Activated CD8-positive, alpha-beta T cell treated with anti-CD3 and anti-CD28 coated beads, Interleukin-2, amount 10 ng/mL, durations not matched to agents 7 days and 5 days (primary cell): ENCODE data around the gene SHISA5. TPM values are rescaled to one million over a fixed set of nuclear protein-coding genes. Genes with fewer than 3 reads are reported as not detected.

Experiments
- ATAC-seq: fragments of 150-1000 bp; cut with Tn5 transposase; one replicate; pipeline ENCODE4 v1.10.0; 2021; ENCODE audit warnings: moderate library complexity
- CTCF ChIA-PET: fragments of 350-600 bp; sonication (Branson Sonifier 250); formaldehyde crosslinking; loops from one replicate; lab custom pipeline; 2021; ENCODE audit warnings: antibody characterized with exemption; lab: Charles Lee
- POLR2A ChIA-PET: fragments of 350-600 bp; sonication (Branson Sonifier 250); formaldehyde crosslinking; loops from one replicate; lab custom pipeline; 2021; ENCODE audit warnings: antibody characterized with exemption; lab: Charles Lee
- DNase-seq: peaks from one replicate; pipeline ENCODE4 v3.0.0-alpha.2; 2020
- H3K27ac Mint-ChIP-seq: one replicate; pipeline ENCODE4 v1.8.0; 2021; ENCODE audit warnings: mild to moderate bottlenecking, mixed read lengths
- H3K27me3 Mint-ChIP-seq: one replicate; pipeline ENCODE4 v1.8.0; 2021; ENCODE audit warnings: low read depth, mixed read lengths
- H3K36me3 Mint-ChIP-seq: one replicate; pipeline ENCODE4 v1.8.0; 2021; ENCODE audit warnings: low read depth, mixed read lengths
- H3K4me1 Mint-ChIP-seq: one replicate; pipeline ENCODE4 v1.8.0; 2021; ENCODE audit warnings: low read depth, mixed read lengths
- H3K4me3 Mint-ChIP-seq: one replicate; pipeline ENCODE4 v1.8.0; 2021; ENCODE audit warnings: mild to moderate bottlenecking, mixed read lengths
- H3K9me3 Mint-ChIP-seq: one replicate; pipeline ENCODE4 v1.8.0; 2022; ENCODE audit warnings: mixed read lengths; ENCODE audit not compliant: insufficient read depth
- total RNA-seq, 2 experiments: library from RNA; stranded (reverse); gene quantifications; one replicate each; pipeline ENCODE4 v1.2.3, GENCODE V29; 2021

Gene SHISA5
- total RNA-seq, 2 experiments from 2014 or later, result 195 to 201 TPM

- ChIA-PET CTCF (interaction anchor here (1.6 to 8.4 kb wide), 3 partner anchors 10 to 119 kb away, joined by 4 to 342 read pairs (median 10); partner anchors contain the start of genes CCDC51 and TMA7), POLR2A (interaction anchor here (0.6 to 1.1 kb wide), 3 partner anchors 9 to 21 kb away, joined by 3 read pairs; partner anchors contain the start of genes CCDC51 and TMA7)
- Mint-ChIP-seq H3K27ac (peak within 1 kb of the TSS; percentile 61), H3K4me1 (peaks cover 24% of the 10 kb centered on the region), H3K4me3 (peak within 1 kb of the TSS; percentile 71), H3K36me3 (peaks cover 11% of the 10 kb centered on the region), H3K27me3 (peaks cover 18% of the 10 kb centered on the region), H3K9me3 (no peaks in the 10 kb centered on the region)
- ATAC-seq (peak; percentile 8), DNase-seq (no peak)
Measured at GRCh38 chr3:48429960-48430707, 73.8 kb downstream of the SHISA5 start, which contains the start of gene PLXNB1. TSS of gene PLXNB1 (minus strand) at chr3:48430086. CDS start at chr3:48424611, 5,475 bp downstream.

DNA sequence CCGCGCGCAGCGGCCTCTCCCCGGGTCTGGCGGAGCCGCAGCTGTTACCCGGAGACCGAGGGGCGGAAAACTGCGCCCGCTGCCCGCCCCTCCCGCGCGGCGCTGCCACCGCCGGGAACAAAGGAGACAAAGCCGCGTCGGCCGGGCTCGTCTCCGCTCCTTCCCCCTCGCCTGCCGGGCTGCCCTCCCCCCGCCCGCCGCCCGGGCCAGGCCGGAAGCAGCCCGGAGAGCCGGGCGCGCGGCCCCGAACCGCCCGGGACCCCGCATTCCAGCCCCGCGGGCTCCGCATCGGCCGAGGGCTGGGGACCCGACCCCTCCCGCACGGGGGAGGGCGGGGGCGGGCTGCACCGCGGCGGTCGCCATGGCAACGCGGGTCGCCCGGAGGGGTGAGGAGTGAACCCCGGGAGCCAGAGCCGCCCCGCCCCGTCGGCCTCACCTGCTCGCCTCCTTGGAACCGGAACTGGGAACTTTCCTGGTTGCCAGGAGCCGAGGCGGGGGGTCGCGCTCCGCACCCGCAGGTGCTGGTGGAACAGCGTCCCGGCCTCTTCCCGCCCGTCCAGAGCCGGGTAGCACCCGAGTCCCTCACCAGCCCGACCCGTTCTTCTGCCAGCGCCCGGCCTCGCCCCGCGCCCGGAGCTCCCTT, 74.5 kb downstream of the SHISA5 start:
- peak; percentile 53 for DNase-seq
- Mint-ChIP-seq H3K36me3 (peaks cover 11% of the 10 kb centered on the region), H3K4me3 (peak overlapping the region; percentile 71), H3K27ac (no peak overlapping the region), H3K9me3 (no peaks in the 10 kb centered on the region), H3K27me3 (peaks cover 18% of the 10 kb centered on the region), H3K4me1 (peaks cover 17% of the 10 kb centered on the region)
- POLR2A ChIA-PET, result interaction anchor here (0.6 kb wide), 1 partner anchor 10 kb away, joined by 3 read pairs; the partner anchor contains the start of genes CCDC51 and TMA7
- peak; percentile 74 for ATAC-seq
- CTCF ChIA-PET, result interaction anchor here (1.6 to 8.4 kb wide), 3 partner anchors 11 to 120 kb away, joined by 4 to 342 read pairs (median 10); partner anchors contain the start of genes CCDC51 and TMA7

DNA sequence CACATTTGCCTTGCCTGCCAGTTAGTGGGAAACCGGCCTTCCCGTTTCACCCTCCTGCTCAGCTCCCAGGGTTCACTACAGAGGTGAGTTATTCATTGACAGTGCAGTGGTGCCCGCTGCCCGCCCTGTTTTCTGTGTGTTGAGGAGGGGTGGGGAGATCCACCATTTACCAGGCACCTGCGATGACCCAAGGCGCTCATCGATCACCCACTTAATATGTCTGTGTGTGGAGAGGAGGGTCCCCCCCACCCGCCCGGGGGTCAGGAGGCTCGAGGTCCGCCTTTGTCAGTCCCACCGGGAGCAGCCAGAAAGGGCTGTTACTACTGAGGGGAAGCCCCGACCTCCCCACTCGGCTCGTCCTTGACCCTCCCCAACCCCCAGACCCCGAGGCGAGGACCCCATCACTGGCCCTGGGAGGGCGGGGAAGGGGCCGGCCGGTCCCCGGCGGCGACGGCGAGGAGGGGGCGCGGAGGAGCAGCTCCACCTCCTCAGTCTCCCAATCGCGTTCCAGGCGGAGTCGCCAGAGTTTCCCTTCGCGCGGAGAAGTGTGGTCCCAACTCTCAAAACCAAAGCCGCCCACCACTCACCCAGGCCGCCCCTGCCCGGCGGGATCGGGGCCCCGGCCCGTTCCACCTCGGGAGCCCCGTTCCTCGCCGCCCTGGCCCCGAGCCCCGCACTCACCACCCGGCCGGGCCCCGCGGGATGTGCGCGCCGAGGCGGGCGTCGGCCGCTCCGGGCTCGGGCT, 75.2 kb downstream of the SHISA5 start:
- peak; percentile 57 for ATAC-seq
- Mint-ChIP-seq H3K27ac (no peak overlapping the region), H3K27me3 (peaks cover 18% of the 10 kb centered on the region), H3K36me3 (peaks cover 7% of the 10 kb centered on the region), H3K4me1 (peaks cover 13% of the 10 kb centered on the region), H3K4me3 (peak overlapping the region; percentile 7), H3K9me3 (no peaks in the 10 kb centered on the region)
- ChIA-PET POLR2A (interaction anchor here (1.0 kb wide), 1 partner anchor 16 kb away, joined by 3 read pairs; no protein-coding TSS in a partner anchor), CTCF (no interaction called here)
- no peak for DNase-seq

- peak overlapping the region; percentile 7 for H3K4me3 Mint-ChIP-seq
- POLR2A ChIA-PET, result interaction anchor here (1.0 to 1.3 kb wide), 2 partner anchors 11 to 16 kb away, joined by 3 read pairs; partner anchors contain the start of gene CCDC51
Measured at GRCh38 chr3:48428088-48428571, 75.8 kb downstream of the SHISA5 start.

GRCh38 chr3:48427630-48427962, 76.4 kb downstream of the SHISA5 start:
- DNase-seq (no peak), ATAC-seq (no peak)
- POLR2A ChIA-PET, result interaction anchor here (1.3 kb wide), 1 partner anchor 12 kb away, joined by 3 read pairs; the partner anchor contains the start of gene CCDC51
- Mint-ChIP-seq H3K36me3 (peaks cover 7% of the 10 kb centered on the region), H3K9me3 (no peaks in the 10 kb centered on the region), H3K4me3 (no peak overlapping the region), H3K27ac (no peak overlapping the region), H3K27me3 (peaks cover 18% of the 10 kb centered on the region), H3K4me1 (peaks cover 13% of the 10 kb centered on the region)
- CTCF ChIA-PET, result interaction anchor here (6.0 kb wide), 1 partner anchor 9 kb away, joined by 59 read pairs; no protein-coding TSS in a partner anchor

More at GRCh38 chr3:48428088-48428571, 75.8 kb downstream of the SHISA5 start:
- CTCF ChIA-PET, result interaction anchor here (6.0 kb wide), 1 partner anchor 8 kb away, joined by 59 read pairs; no protein-coding TSS in a partner anchor
- H3K9me3 Mint-ChIP-seq, result no peaks in the 10 kb centered on the region
- no peak for ATAC-seq
- no peak for DNase-seq
- peaks cover 13% of the 10 kb centered on the region for H3K4me1 Mint-ChIP-seq
- H3K27ac Mint-ChIP-seq, result no peak overlapping the region
- H3K36me3 Mint-ChIP-seq, result peaks cover 7% of the 10 kb centered on the region
- H3K27me3 Mint-ChIP-seq, result peaks cover 18% of the 10 kb centered on the region

- POLR2A ChIA-PET, result interaction anchor here (1.3 kb wide), 1 partner anchor 12 kb away, joined by 3 read pairs; the partner anchor contains the start of gene CCDC51
- no peak for DNase-seq
Measured at GRCh38 chr3:48426944-48427629, 76.9 kb downstream of the SHISA5 start.

DNA sequence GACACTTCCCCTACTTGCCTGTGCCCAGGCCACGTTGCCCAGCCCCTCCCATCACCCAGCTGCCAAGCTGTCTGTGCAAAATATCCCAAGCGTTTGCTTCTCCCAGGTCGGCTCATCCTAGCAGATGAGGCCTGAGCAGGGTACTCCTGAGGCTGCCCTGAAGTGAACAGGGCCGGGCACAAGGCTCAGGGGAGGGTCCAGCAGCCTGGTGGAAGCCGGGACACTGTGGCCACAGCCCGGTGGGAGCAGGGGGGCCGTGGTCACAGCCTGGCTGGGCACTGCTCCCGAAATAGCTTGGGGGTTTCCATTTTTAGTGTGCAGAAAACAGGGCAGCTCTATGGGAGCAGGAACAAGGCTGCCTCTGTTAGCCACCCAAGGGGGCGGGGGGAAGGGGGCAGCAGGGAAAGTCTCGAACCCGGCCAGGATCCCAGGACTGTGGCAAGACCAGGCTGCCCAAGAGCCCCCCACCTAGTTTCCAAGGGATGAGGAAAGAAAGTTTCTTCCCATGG, 77.5 kb downstream of the SHISA5 start:
- Mint-ChIP-seq H3K4me3 (no peak overlapping the region), H3K27ac (no peak overlapping the region), H3K4me1 (peaks cover 17% of the 10 kb centered on the region), H3K36me3 (peaks cover 2% of the 10 kb centered on the region), H3K9me3 (no peaks in the 10 kb centered on the region), H3K27me3 (peaks cover 18% of the 10 kb centered on the region)
- no peak for DNase-seq
- ChIA-PET POLR2A (interaction anchor here (1.3 kb wide), 1 partner anchor 13 kb away, joined by 3 read pairs; the partner anchor contains the start of gene CCDC51), CTCF (interaction anchor here (1.6 to 6.0 kb wide), 2 partner anchors 10 to 26 kb away, joined by 6 to 59 read pairs; no protein-coding TSS in a partner anchor)
- no peak for ATAC-seq

More at GRCh38 chr3:48426944-48427629, 76.9 kb downstream of the SHISA5 start:
- ATAC-seq, result no peak
- Mint-ChIP-seq H3K4me3 (no peak overlapping the region), H3K27me3 (peaks cover 18% of the 10 kb centered on the region), H3K4me1 (peaks cover 13% of the 10 kb centered on the region), H3K36me3 (peaks cover 7% of the 10 kb centered on the region), H3K9me3 (no peaks in the 10 kb centered on the region), H3K27ac (peak overlapping the region; percentile 6)
- CTCF ChIA-PET, result interaction anchor here (1.6 to 6.0 kb wide), 2 partner anchors 9 to 27 kb away, joined by 6 to 59 read pairs; no protein-coding TSS in a partner anchor

- Mint-ChIP-seq H3K4me1 (peaks cover 10% of the 10 kb centered on the region), H3K9me3 (no peaks in the 10 kb centered on the region), H3K4me3 (no peak overlapping the region), H3K27ac (no peak overlapping the region), H3K36me3 (peaks cover 2% of the 10 kb centered on the region), H3K27me3 (peaks cover 18% of the 10 kb centered on the region)
- ATAC-seq, result no peak
- ChIA-PET POLR2A (no interaction called here), CTCF (interaction anchor here (1.6 to 6.0 kb wide), 2 partner anchors 11 to 25 kb away, joined by 6 to 59 read pairs; no protein-coding TSS in a partner anchor)
- DNase-seq, result no peak
Measured at GRCh38 chr3:48425281-48425812, 78.6 kb downstream of the SHISA5 start.

- H3K27me3 Mint-ChIP-seq, result peaks cover 16% of the 10 kb centered on the region
- H3K27ac Mint-ChIP-seq, result no peak overlapping the region
- DNase-seq (no peak), ATAC-seq (no peak)
- no peak overlapping the region for H3K4me3 Mint-ChIP-seq
- H3K36me3 Mint-ChIP-seq, result no peaks in the 10 kb centered on the region
- H3K9me3 Mint-ChIP-seq, result no peaks in the 10 kb centered on the region
- CTCF ChIA-PET, result interaction anchor here (0.6 to 6.0 kb wide), 3 partner anchors 12 to 189 kb away, joined by 3 to 59 read pairs (median 3); no protein-coding TSS in a partner anchor
- peaks cover 4% of the 10 kb centered on the region for H3K4me1 Mint-ChIP-seq
- POLR2A ChIA-PET, result interaction anchor here (0.5 kb wide), 1 partner anchor 98 kb away, joined by 3 read pairs; no protein-coding TSS in a partner anchor
Measured at GRCh38 chr3:48423883-48424695, 79.9 kb downstream of the SHISA5 start.
